ENCODE data around the gene BTG1. TPM values are rescaled to one million over a fixed set of nuclear protein-coding genes. Genes with fewer than 3 reads are reported as not detected.

Gene BTG1
- total and polyA plus RNA-seq, 2 experiments from 2014 or later, result 15.5 to 36.2 TPM

- Mint-ChIP-seq H3K36me3 (ENCODE audit: low read depth) (peaks cover 27% of the 10 kb centered on the region; the same call in 2 of the 3 replicates), H3K27me3 (ENCODE audit: insufficient read depth, low read depth, poor library complexity) (peaks cover 2% of the 10 kb centered on the region), H3K4me3 (no peak overlapping the region), H3K9me3 (peaks cover 11% of the 10 kb centered on the region; the same call in 2 of the 3 replicates), H3K27ac (no peak overlapping the region), H3K4me1 (peaks cover 14% of the 10 kb centered on the region; the same call in 2 of the 3 replicates)
- Histone ChIP-seq H3K9me2 (ENCODE audit: insufficient read depth) (peaks cover 8% of the 10 kb centered on the region; the same call in 1 of the 2 replicates), H3K4me1 (ENCODE audit: insufficient read depth) (peaks cover 6% of the 10 kb centered on the region), H3K27ac (ENCODE audit: low read depth) (no peak overlapping the region), H3K4me3 (no peak overlapping the region), H3K79me2 (replicated peaks; ENCODE audit: insufficient read depth) (peaks cover 54% of the 10 kb centered on the region), H3K36me3 (ENCODE audit: insufficient read depth) (no peaks in the 10 kb centered on the region), H3K4me2 (no peak overlapping the region), H3K27me3 (ENCODE audit: insufficient read depth) (no peaks in the 10 kb centered on the region), H2AFZ (no peak overlapping the region), H4K20me1 (replicated peaks; ENCODE audit: insufficient read depth) (no peaks in the 10 kb centered on the region), H3F3A (replicated peaks; ENCODE audit: low read depth) (no peaks in the 10 kb centered on the region)
- ATAC-seq (no peak), DNase-seq (ENCODE audit: low spot score) (no peak)
- TF ChIP-seq, protein P1, sequence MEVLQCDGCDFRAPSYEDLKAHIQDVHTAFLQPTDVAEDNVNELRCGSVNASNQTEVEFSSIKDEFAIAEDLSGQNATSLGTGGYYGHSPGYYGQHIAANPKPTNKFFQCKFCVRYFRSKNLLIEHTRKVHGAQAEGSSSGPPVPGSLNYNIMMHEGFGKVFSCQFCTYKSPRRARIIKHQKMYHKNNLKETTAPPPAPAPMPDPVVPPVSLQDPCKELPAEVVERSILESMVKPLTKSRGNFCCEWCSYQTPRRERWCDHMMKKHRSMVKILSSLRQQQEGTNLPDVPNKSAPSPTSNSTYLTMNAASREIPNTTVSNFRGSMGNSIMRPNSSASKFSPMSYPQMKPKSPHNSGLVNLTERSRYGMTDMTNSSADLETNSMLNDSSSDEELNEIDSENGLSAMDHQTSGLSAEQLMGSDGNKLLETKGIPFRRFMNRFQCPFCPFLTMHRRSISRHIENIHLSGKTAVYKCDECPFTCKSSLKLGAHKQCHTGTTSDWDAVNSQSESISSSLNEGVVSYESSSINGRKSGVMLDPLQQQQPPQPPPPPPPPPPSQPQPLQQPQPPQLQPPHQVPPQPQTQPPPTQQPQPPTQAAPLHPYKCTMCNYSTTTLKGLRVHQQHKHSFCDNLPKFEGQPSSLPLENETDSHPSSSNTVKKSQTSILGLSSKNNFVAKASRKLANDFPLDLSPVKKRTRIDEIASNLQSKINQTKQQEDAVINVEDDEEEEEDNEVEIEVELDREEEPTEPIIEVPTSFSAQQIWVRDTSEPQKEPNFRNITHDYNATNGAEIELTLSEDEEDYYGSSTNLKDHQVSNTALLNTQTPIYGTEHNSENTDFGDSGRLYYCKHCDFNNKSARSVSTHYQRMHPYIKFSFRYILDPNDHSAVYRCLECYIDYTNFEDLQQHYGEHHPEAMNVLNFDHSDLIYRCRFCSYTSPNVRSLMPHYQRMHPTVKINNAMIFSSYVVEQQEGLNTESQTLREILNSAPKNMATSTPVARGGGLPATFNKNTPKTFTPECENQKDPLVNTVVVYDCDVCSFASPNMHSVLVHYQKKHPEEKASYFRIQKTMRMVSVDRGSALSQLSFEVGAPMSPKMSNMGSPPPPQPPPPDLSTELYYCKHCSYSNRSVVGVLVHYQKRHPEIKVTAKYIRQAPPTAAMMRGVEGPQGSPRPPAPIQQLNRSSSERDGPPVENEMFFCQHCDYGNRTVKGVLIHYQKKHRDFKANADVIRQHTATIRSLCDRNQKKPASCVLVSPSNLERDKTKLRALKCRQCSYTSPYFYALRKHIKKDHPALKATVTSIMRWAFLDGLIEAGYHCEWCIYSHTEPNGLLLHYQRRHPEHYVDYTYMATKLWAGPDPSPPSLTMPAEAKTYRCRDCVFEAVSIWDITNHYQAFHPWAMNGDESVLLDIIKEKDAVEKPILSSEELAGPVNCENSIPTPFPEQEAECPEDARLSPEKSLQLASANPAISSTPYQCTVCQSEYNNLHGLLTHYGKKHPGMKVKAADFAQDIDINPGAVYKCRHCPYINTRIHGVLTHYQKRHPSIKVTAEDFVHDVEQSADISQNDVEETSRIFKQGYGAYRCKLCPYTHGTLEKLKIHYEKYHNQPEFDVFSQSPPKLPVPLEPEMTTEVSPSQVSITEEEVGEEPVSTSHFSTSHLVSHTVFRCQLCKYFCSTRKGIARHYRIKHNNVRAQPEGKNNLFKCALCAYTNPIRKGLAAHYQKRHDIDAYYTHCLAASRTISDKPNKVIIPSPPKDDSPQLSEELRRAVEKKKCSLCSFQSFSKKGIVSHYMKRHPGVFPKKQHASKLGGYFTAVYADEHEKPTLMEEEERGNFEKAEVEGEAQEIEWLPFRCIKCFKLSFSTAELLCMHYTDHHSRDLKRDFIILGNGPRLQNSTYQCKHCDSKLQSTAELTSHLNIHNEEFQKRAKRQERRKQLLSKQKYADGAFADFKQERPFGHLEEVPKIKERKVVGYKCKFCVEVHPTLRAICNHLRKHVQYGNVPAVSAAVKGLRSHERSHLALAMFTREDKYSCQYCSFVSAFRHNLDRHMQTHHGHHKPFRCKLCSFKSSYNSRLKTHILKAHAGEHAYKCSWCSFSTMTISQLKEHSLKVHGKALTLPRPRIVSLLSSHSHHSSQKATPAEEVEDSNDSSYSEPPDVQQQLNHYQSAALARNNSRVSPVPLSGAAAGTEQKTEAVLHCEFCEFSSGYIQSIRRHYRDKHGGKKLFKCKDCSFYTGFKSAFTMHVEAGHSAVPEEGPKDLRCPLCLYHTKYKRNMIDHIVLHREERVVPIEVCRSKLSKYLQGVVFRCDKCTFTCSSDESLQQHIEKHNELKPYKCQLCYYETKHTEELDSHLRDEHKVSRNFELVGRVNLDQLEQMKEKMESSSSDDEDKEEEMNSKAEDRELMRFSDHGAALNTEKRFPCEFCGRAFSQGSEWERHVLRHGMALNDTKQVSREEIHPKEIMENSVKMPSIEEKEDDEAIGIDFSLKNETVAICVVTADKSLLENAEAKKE (CRISPR knock-in tag; IDR thresholded peaks at IDR 0.05), result no peak
- TF ChIP-seq NANOG (IDR thresholded peaks at IDR 0.05; ENCODE audit: borderline replicate concordance), result no peak
- TF ChIP-seq ETS1 (IDR thresholded peaks at IDR 0.05), result no peak
- TF ChIP-seq EZH2phosphoT487 (IDR thresholded peaks at IDR 0.05; ENCODE audit: unreplicated experiment), result no peak
- no peak for TF ChIP-seq POLR2AphosphoS5 (IDR thresholded peaks at IDR 0.05; ENCODE audit: low read depth)
- TF ChIP-seq ZNF114 (CRISPR knock-in tag; IDR thresholded peaks at IDR 0.05), result no peak
- TF ChIP-seq CREB1 (CRISPR knock-in tag; IDR thresholded peaks at IDR 0.05; ENCODE audit: low read depth), result no peak
- no peak for TF ChIP-seq JUNB (IDR thresholded peaks at IDR 0.05; ENCODE audit: unreplicated experiment)
- TF ChIP-seq CTCF (conservative IDR thresholded peaks at IDR 0.05; ENCODE audit: low read depth in 2 of 2), result no peak
- no peak for TF ChIP-seq EZH2 (IDR thresholded peaks at IDR 0.05; ENCODE audit: low read depth, unreplicated experiment)
- no peak for TF ChIP-seq ZNF331 (CRISPR knock-in tag; IDR thresholded peaks at IDR 0.05; ENCODE audit: low read depth)
- TF ChIP-seq STAT1 (IDR thresholded peaks at IDR 0.05; ENCODE audit: unreplicated experiment), result no peak
- TF ChIP-seq, protein P2, sequence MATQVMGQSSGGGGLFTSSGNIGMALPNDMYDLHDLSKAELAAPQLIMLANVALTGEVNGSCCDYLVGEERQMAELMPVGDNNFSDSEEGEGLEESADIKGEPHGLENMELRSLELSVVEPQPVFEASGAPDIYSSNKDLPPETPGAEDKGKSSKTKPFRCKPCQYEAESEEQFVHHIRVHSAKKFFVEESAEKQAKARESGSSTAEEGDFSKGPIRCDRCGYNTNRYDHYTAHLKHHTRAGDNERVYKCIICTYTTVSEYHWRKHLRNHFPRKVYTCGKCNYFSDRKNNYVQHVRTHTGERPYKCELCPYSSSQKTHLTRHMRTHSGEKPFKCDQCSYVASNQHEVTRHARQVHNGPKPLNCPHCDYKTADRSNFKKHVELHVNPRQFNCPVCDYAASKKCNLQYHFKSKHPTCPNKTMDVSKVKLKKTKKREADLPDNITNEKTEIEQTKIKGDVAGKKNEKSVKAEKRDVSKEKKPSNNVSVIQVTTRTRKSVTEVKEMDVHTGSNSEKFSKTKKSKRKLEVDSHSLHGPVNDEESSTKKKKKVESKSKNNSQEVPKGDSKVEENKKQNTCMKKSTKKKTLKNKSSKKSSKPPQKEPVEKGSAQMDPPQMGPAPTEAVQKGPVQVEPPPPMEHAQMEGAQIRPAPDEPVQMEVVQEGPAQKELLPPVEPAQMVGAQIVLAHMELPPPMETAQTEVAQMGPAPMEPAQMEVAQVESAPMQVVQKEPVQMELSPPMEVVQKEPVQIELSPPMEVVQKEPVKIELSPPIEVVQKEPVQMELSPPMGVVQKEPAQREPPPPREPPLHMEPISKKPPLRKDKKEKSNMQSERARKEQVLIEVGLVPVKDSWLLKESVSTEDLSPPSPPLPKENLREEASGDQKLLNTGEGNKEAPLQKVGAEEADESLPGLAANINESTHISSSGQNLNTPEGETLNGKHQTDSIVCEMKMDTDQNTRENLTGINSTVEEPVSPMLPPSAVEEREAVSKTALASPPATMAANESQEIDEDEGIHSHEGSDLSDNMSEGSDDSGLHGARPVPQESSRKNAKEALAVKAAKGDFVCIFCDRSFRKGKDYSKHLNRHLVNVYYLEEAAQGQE (IDR thresholded peaks at IDR 0.05; ENCODE audit: unreplicated experiment), result no peak
Observed at GRCh38 chr12:92118826-92119536, 26.7 kb downstream of the BTG1 start.

Measured in GM23338 (cell line).